NCI-H146 treated with DMSO at 0.1 percent for 48 hours (cell line): ENCODE results near the gene TRIM7.

Experiments used
- DNase-seq: peaks from one replicate; lab custom pipeline; 2025; ENCODE audit not compliant: unreplicated experiment; lab: John Stamatoyannopoulos, UW

TRIM7 gene

GRCh38 chr5:181233088-181233800 lies 28.2 kb upstream of the TRIM7 start:
- DNase-seq: no peak

- DNase-seq: no peak
Observed at GRCh38 chr5:181232593-181232992, 27.6 kb upstream of the TRIM7 start.

GRCh38 chr5:181231432-181231831 lies 26.4 kb upstream of the TRIM7 start:
- DNase-seq: no peak

- DNase-seq: no peak
Observed at GRCh38 chr5:181230551-181230950, 25.6 kb upstream of the TRIM7 start.

- DNase-seq: no peak
Observed at GRCh38 chr5:181229996-181230395, 25.0 kb upstream of the TRIM7 start.

- no peak for DNase-seq
Observed at GRCh38 chr5:181224390-181225229, 19.6 kb upstream of the TRIM7 start.

- DNase-seq: no peak
Observed at GRCh38 chr5:181223729-181224389, 18.9 kb upstream of the TRIM7 start.

- DNase-seq: no peak
Observed at GRCh38 chr5:181223058-181223728, 18.2 kb upstream of the TRIM7 start, which contains the start of gene TRIM41. TSS of gene TRIM41 (plus strand) at chr5:181223281. CDS start at chr5:181224000, 719 bp downstream.

- no peak for DNase-seq
Observed at GRCh38 chr5:181222630-181223057, 17.6 kb upstream of the TRIM7 start.

- DNase-seq: no peak
Observed at GRCh38 chr5:181221792-181222629, 17.0 kb upstream of the TRIM7 start.

- no peak for DNase-seq
Observed at GRCh38 chr5:181221105-181221791, 16.3 kb upstream of the TRIM7 start.

- no peak for DNase-seq
Observed at GRCh38 chr5:181220178-181220515, 15.2 kb upstream of the TRIM7 start.

- no peak for DNase-seq
Observed at GRCh38 chr5:181219262-181220177, 14.5 kb upstream of the TRIM7 start.

GRCh38 chr5:181218795-181219124 lies 13.8 kb upstream of the TRIM7 start:
- no peak for DNase-seq

GRCh38 chr5:181217803-181218062 lies 12.7 kb upstream of the TRIM7 start:
- no peak for DNase-seq

GRCh38 chr5:181217111-181217802 lies 12.3 kb upstream of the TRIM7 start:
- no peak for DNase-seq

GRCh38 chr5:181215997-181216989 lies 11.3 kb upstream of the TRIM7 start:
- DNase-seq: no peak
